Measurements from ENCODE around the gene ORAI1.
"Not testable (repeated sequence)": the region's sequence is repeated elsewhere in the genome, so short reads cannot be mapped to it uniquely, and the experiment has no call there.

The ORAI1 gene

DNA sequence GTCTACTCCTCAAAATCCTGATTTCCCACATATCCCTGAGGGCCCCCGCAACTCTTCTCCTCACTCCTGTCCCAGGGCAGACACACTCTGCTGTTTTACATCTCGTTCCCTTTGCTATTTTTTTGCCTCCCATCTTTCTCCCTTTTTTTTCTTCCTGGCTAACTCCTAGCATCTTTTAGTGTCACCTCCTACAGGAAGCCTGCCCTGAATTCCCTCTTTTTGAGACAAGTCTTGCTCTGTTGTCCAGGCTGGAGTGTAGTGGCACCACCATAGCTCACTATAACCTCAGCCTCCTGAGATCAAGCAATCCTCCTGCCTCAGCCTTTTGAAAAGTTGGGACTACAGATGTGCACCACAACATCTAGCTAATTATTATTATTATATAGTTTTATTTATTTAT is 29.8 kb downstream of the ORAI1 start:
- DNase-seq (ENCODE audit: low spot score) (no peak), ATAC-seq (ENCODE audit: low read depth) (no peak)
- Histone ChIP-seq H3K9me3 (ENCODE audit: severe bottlenecking) (no peaks in the 10 kb centered on the region), H3K36me3 (ENCODE audit: low read depth) (no peaks in the 10 kb centered on the region), H3K27ac (ENCODE audit: poor library complexity, severe bottlenecking) (no peak overlapping the region), H3K4me3 (ENCODE audit: severe bottlenecking) (no peak overlapping the region), H3K4me1 (ENCODE audit: insufficient read depth, poor library complexity, severe bottlenecking) (peaks cover 5% of the 10 kb centered on the region), H3K27me3 (ENCODE audit: insufficient read depth, poor library complexity, severe bottlenecking) (no peaks in the 10 kb centered on the region)
- TF ChIP-seq, protein P1, sequence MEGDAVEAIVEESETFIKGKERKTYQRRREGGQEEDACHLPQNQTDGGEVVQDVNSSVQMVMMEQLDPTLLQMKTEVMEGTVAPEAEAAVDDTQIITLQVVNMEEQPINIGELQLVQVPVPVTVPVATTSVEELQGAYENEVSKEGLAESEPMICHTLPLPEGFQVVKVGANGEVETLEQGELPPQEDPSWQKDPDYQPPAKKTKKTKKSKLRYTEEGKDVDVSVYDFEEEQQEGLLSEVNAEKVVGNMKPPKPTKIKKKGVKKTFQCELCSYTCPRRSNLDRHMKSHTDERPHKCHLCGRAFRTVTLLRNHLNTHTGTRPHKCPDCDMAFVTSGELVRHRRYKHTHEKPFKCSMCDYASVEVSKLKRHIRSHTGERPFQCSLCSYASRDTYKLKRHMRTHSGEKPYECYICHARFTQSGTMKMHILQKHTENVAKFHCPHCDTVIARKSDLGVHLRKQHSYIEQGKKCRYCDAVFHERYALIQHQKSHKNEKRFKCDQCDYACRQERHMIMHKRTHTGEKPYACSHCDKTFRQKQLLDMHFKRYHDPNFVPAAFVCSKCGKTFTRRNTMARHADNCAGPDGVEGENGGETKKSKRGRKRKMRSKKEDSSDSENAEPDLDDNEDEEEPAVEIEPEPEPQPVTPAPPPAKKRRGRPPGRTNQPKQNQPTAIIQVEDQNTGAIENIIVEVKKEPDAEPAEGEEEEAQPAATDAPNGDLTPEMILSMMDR (IDR thresholded peaks at IDR 0.05; ENCODE audit: poor library complexity, severe bottlenecking), result no peak

DNA sequence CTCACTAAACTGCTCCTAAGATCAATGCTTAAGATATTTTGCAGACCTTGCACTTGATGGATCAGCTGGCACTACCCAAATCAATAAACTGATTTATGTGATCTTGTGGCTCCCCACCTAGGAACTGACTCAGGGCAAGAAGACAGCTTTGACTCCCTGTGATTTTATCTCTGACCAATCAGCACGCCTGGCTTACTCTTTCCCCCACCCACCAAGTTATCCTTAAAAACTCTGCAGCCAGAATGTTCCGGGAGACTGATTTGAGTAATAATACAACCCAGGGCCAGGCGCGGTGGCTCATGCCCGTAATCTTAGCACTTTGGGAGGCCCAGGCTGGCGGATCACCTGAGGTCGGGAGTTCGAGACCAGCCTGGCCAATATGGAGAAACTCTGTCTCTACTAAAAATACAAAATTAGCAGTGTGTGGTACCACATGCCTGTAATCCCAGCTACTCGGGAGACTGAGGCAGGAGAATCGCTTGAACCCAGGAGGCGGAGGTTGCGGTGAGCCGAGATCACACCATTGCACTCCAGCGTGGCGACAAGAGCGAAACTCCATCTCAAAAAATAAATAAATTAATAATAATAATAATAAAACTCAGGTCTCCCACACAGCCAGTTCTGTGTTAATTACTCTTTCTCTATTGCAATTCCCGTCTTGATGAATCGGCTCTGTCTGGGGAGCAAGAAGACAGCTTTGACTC is 31.1 kb downstream of the ORAI1 start:
- Histone ChIP-seq H3K36me3 (ENCODE audit: low read depth) (no peaks in the 10 kb centered on the region), H3K27me3 (ENCODE audit: insufficient read depth, poor library complexity, severe bottlenecking) (no peaks in the 10 kb centered on the region), H3K4me1 (ENCODE audit: insufficient read depth, poor library complexity, severe bottlenecking) (peaks cover 5% of the 10 kb centered on the region), H3K27ac (ENCODE audit: poor library complexity, severe bottlenecking) (no peak overlapping the region), H3K9me3 (ENCODE audit: severe bottlenecking) (no peaks in the 10 kb centered on the region), H3K4me3 (ENCODE audit: severe bottlenecking) (no peak overlapping the region)
- TF ChIP-seq, protein P1 (IDR thresholded peaks at IDR 0.05; ENCODE audit: poor library complexity, severe bottlenecking), result no peak
- ATAC-seq (ENCODE audit: low read depth) (no peak), DNase-seq (ENCODE audit: low spot score) (no peak)

DNA sequence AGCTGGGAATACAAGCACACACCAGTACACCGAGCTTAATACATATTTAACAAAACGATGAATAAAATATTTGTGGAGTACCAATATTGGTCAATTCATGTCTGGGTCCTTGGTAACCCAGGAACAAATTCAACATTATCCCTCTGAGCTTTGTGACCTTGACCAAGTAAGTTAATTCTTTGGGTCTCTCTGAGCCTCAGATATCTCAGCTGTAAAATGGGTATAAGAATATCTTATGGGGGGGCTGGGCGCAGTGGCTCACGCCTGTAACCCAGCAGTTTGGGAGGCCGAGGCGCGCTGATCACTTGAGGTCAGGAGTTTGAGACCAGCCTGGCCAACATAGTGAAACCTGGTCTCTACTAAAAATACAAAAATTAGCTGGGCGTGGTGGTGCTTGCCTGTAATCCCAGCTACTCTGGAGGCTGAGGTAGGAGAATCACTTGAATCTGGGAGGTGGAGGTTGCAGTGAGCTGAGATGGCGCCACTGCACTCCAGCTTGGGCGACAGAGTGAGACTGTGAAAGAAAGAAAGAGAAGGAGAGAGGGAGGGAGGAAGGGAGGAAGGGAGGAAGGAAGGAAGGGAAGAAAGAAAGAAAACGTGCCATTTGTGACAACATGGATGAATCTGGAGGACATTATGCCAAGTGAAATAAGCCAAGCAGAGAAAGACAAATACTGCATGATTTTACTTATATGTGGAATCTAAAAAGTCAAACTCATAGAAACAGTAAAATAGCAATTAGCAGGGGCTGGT is 35.2 kb downstream of the ORAI1 start:
- ATAC-seq (ENCODE audit: low read depth); H3K27ac ChIP-seq (ENCODE audit: poor library complexity, severe bottlenecking); H3K9me3 ChIP-seq (ENCODE audit: severe bottlenecking); H3K4me3 ChIP-seq (ENCODE audit: severe bottlenecking); H3K27me3 ChIP-seq (ENCODE audit: insufficient read depth, poor library complexity, severe bottlenecking); H3K4me1 ChIP-seq (ENCODE audit: insufficient read depth, poor library complexity, severe bottlenecking); DNase-seq (ENCODE audit: low spot score); H3K36me3 ChIP-seq (ENCODE audit: low read depth): not testable (repeated sequence)

DNA sequence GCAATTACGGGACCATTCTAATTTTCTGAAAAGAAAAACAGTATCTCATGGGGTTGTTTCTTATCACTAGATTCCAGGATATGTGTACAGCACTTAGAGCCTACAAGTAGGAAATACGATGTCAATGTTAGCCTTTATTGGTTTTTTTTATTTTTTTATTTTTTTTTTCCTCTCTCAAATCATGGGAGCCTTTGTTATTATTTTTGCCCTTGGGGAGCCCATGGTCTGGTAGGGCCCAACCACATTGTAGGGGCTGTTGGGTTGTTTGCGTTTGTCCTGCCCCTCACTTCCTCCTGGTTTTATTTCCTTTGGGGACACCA is 37.2 kb downstream of the ORAI1 start:
- TF ChIP-seq, protein P1 (IDR thresholded peaks at IDR 0.05; ENCODE audit: poor library complexity, severe bottlenecking), result no peak
- DNase-seq (ENCODE audit: low spot score) (no peak), ATAC-seq (ENCODE audit: low read depth) (no peak)
- Histone ChIP-seq H3K27ac (ENCODE audit: poor library complexity, severe bottlenecking) (no peak overlapping the region), H3K4me1 (ENCODE audit: insufficient read depth, poor library complexity, severe bottlenecking) (peaks cover 4% of the 10 kb centered on the region), H3K36me3 (ENCODE audit: low read depth) (no peaks in the 10 kb centered on the region), H3K4me3 (ENCODE audit: severe bottlenecking) (no peak overlapping the region), H3K27me3 (ENCODE audit: insufficient read depth, poor library complexity, severe bottlenecking) (no peaks in the 10 kb centered on the region), H3K9me3 (ENCODE audit: severe bottlenecking) (no peaks in the 10 kb centered on the region)

DNA sequence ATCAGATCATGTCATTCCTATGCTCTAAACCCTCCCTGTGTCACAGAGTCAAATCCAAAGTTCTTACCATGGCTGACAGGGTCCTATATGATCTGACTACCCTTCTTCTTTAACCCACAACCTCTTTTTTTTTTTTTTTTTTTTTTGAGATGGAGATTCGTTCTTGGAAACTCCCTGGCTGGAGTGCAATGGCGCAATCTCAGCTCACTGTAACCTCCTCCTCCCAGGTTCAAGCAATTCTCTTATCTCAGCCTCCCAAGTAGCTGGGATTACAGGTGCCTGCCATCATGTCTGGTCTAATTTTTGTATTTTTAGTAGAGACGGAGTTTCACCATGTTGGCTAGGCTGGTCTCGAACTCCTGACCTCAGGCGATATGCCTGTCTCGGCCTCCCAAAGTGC is 40.5 kb downstream of the ORAI1 start:
- not testable (repeated sequence) for ATAC-seq (ENCODE audit: low read depth); DNase-seq (ENCODE audit: low spot score); H3K27me3 ChIP-seq (ENCODE audit: insufficient read depth, poor library complexity, severe bottlenecking); H3K4me3 ChIP-seq (ENCODE audit: severe bottlenecking); H3K36me3 ChIP-seq (ENCODE audit: low read depth); H3K9me3 ChIP-seq (ENCODE audit: severe bottlenecking); H3K4me1 ChIP-seq (ENCODE audit: insufficient read depth, poor library complexity, severe bottlenecking); H3K27ac ChIP-seq (ENCODE audit: poor library complexity, severe bottlenecking)

Data from RWPE2 (cell line).